HG02973 (cell line): ENCODE measurements around the gene LRPPRC.

ENCODE experiments used
- ATAC-seq: cut with Tn5 transposase; IDR thresholded peaks from one replicate; pipeline ENCODE4 v1.9.1; 2021; ENCODE audit warnings: moderate library complexity; ENCODE audit not compliant: unreplicated experiment

LRPPRC gene

DNA sequence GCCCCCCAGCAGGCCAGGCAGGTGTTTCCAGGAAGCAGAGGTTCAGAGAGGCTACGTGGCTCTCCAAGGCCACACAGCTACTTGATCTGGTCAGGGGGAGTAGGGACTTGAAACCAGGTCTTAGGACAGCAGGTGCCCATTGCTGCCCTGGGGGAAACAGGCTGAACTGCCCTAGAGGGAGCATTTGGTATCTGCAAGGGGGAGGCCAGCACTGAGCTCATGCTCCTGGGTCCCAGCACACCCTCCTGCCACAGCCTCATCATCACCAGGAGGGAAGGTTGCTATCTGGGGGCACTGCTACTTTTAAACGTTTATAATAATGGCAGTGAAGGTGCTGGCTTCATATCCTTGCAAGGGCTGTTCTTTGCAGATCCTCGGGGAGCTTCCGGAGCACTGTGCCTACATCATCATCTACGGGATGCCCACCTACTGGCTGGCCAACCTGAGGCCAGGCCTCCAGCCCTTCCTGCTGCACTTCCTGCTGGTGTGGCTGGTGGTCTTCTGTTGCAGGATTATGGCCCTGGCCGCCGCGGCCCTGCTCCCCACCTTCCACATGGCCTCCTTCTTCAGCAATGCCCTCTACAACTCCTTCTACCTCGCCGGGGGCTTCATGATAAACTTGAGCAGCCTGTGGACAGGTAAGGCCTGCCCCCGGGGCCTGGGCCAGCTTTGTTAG lies 120.9 kb downstream of the LRPPRC start:
- ATAC-seq: no peak

DNA sequence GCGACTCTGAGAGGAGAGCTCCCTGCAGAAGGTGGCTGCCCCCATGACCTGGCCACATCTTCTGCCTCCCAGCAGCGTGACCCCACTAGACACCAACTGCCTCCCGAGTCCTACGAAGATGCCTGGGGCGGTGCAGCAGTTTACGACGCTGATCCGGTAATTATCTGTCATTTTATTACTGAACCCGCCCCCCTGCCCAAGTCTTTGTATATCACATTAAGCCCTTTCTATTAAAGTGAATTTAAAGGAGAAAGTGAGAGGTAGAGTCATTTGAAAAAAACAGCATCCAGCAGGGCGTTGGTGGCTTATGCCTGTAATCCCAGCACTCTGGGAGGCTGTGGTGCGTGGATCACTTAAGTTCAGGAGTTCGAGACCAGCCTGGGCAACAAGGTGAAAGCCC lies 123.6 kb downstream of the LRPPRC start:
- no peak for ATAC-seq

GRCh38 chr2:43855292-43855691 lies 140.5 kb downstream of the LRPPRC start:
- no peak for ATAC-seq

- no peak for ATAC-seq
These were observed 141.1 kb downstream of the LRPPRC start for GRCh38 chr2:43854671-43855070.

GRCh38 chr2:43853141-43854081 lies 142.4 kb downstream of the LRPPRC start:
- ATAC-seq: no peak

- no peak for ATAC-seq
These were observed 143.5 kb downstream of the LRPPRC start for GRCh38 chr2:43852196-43852730.

DNA sequence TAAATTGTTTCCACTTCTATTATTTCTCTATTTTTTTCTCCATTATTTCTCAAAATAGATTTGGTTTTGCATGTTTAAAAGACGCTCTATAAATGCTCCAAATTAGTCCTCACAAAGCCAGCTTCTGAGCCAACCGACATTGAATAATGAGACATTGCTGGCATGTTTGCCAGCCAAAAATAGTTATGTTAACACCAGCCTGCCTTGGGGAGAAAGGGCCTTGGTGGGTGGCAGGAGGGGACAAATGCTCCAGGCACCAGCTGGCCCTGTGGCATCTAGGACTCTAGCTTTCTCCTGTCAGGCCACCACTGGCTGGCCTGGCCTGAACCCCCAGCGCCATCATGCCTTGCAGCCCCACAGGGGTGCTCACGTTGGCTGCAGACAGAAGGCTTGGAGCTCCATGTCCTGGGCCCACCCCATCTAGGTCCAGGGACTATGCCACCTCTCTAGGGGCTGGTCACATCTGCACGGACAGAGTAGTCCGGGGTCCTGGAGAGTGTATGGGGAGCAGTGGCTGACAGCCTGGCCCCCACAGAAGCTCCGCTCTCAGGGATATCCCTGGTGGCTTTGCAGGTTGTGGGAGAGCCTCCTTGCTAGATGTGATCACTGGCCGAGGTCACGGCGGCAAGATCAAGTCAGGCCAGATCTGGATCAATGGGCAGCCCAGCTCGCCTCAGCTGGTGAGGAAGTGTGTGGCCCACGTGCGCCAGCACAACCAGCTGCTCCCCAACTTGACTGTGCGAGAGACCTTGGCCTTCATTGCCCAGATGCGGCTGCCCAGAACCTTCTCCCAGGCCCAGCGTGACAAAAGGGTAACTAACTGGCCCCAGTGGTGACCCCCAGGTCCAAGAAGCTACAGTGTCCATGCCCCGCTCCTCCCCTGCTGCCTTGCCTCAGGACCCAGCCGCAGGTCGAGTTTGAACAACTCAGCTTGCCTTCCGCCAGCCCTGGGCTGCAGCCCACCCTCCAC lies 144.5 kb downstream of the LRPPRC start:
- ATAC-seq: no peak

GRCh38 chr2:43848214-43848613 lies 147.6 kb downstream of the LRPPRC start:
- no peak for ATAC-seq

- no peak for ATAC-seq
These were observed 149.5 kb downstream of the LRPPRC start for GRCh38 chr2:43846140-43846793.

DNA sequence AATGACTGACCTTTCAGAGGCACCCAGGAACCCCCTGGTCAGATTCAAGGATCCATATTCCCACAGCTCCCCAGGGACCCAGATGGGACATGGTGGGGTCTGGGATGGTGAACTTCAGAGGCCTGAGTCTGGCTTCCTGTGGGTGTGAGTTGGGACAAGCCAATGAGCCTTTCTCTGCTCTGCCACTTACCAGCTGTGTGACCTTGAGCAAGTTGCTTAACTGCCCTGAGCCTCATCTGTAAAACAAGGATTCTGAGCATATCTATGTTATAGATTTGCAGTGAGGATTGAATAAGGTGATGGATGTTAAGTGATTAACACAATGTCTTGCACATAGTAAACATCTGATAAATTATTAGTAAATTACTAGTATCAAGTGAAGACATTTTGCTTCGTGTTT lies 150.6 kb downstream of the LRPPRC start:
- no peak for ATAC-seq

DNA sequence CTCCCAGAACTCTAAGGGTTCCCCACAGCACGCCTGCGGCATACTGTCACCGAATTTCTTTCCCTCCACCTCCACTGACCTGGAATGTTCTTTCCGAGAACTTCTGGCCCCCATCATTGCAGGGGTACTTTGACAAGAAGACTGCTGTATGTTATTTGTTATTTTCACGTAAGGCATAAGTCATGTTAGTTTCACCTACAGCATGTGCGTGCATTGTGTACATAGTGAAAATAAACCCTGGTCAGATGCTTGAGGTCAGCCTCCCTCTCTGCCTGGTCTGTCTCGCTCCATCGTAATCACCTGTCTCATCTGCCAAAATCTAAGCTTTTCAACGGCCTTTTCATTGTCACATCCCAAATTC lies 152.9 kb downstream of the LRPPRC start:
- ATAC-seq: no peak

- no peak for ATAC-seq
These were observed 153.6 kb downstream of the LRPPRC start for GRCh38 chr2:43841949-43842865.

DNA sequence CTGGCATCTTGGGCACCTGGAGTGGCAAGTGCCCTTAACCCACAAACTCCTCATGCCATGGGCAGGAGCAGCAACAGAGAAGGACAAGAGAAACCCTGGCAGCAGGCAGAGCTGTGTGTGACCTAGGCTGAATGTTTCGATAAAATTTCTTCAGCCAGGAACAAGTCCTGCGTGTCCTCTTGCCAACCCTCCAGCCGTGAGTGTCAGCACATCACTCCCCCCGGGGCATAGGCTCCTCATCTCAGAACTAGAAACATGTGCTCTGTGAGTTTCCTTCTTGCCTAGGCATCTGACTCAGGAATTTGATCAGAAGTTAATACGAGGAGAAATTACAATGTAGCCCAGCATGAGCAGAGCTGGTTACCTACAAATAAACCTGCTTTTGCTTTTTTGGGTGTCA lies 154.8 kb downstream of the LRPPRC start:
- ATAC-seq: no peak

DNA sequence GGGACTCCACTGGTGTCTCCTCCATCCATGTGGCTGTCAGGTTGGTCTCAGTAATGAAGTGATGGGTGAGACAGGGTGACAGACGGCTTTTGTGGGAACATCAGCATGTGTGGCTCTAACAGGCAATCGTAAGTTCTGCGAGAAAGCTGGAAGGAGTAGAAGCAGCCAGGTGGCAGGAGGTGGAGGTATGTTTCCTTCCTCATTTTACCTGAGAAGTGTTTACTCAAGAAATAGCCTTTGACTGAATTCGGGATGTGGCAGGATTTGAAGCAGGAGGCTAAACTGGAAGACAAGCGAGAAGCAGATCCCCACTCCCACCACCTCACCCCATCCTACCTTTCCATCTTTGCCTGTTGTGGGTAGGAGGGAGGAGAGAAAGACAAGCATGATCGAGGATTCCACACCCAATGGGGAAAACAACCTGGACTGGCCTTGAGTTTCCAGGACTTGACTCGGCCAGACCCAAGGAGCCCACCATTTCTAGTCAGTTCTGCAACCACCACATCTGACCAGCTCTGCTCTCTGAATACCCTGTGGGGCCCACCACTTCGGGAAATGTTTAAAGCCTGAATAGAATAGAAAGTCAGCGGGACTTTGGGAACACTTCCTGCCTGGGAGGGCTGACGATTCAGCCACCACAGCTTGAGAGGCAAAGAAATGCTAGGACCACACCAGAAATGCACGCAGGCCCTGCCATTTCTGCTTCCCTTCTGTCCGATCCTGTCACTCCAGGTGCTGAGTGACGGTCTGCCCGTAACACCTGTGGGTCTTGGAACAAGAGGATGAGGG lies 155.8 kb downstream of the LRPPRC start:
- ATAC-seq: no peak

GRCh38 chr2:43838560-43839267 lies 157.1 kb downstream of the LRPPRC start, which contains the start of the genes ABCG5 and ABCG8:
Gene ABCG5, minus strand, starts transcription at chr2:43838839. Its CDS starts 160 bp downstream, at chr2:43838679.
Gene ABCG8, plus strand, starts transcription at chr2:43838971. Its CDS starts 83 bp downstream, at chr2:43839054.
- no peak for ATAC-seq

DNA sequence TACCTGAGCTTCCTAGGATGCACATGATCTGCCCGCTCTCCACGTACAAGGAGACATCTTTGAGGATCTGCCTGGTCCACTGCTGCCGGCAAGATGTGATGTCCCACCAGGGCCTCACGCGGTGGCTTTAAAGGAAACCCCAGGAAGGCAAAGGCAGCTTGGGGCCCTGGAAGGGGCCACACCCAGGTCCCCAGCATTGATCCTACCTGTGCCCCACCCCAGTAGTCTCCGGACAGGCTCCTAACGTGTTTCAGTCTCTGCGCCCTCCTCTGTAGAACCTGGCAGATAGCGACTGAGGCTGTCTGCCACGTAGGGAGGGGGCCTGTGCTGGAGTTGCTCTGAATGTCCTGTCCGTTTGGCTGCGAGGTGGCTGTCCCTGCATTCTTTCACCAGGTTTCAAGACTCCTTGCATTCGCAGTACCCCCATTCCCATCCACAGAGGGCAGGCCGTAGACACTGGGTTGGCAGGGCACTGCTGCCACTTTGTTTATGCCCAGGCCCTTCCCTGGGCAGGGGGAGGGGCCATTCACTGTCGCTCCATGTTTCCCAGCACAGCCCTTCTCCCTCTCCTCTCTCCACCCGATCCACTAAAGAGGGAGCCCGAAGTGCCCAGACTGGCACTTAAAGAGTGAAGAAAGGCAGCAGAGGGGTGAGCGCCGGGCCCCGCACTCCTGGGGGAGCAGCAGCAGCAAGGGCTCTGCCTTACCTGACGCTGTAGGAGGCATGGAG lies 157.8 kb downstream of the LRPPRC start:
- ATAC-seq: no peak

DNA sequence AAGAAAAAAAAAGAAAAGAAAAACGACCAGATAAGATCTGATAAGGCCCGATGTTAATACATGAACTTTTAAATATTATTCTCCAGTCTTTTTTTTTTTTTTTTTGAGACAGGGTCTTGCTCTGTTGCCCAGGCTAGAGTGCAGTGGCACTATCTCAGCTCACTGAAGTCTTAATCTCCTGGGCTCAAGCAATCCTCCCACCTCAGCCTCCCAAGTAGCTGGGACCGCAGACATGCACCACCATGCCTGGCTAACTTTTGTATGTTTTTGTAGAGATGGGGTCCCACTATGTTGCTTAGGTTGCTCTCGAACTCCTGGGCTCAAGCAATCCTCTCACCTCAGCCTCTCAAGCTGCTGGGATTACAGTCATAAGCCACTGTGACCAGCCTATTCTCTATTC lies 158.8 kb downstream of the LRPPRC start:
- no peak for ATAC-seq
